IMR-90 (cell line): ENCODE results near the gene SPHK2. TPM values are rescaled to one million over a fixed set of nuclear protein-coding genes. Genes with fewer than 3 reads are reported as not detected.

ENCODE experiments used
- ATAC-seq: fragments of 200-7000 bp; cut with Tn5 transposase; 2 replicates; pipeline ENCODE4 v1.9.1; 2020; ENCODE audit warnings: low read depth, mild to moderate bottlenecking, moderate library complexity
- BruUV-seq: library from RNA; stranded (reverse); fragments of 400-500 nt; replicated peaks from 2 replicates; lab custom pipeline; 2021; lab: Mats Ljungman, UMichigan
- CTCF ChIA-PET: fragments of 300-600 bp; formaldehyde crosslinking; extraction: SDS; loops from one replicate; lab custom pipeline; 2021; ENCODE audit warnings: antibody characterized with exemption; lab: Yijun Ruan, JAX
- POLR2A ChIA-PET: fragments of 300-600 bp; sonication (Branson Sonifier 250); formaldehyde crosslinking; loops from one replicate; lab custom pipeline; 2022; ENCODE audit warnings: antibody characterized with exemption; ENCODE audit not compliant: unreplicated experiment; lab: Charles Lee
- DNase-seq: peaks from one replicate; pipeline ENCODE4 v3.0.0; 2013
- H2AFZ ChIP-seq: replicated peaks from 2 replicates; pipeline ENCODE3; 2013; ENCODE audit warnings: low read length, mild to moderate bottlenecking; ENCODE audit not compliant: poor library complexity
- H2AK5ac ChIP-seq: 2 replicates; pipeline ENCODE4 v1.6.1; 2013; ENCODE audit warnings: low read depth, low read length, inconsistent platforms
- H2AK9ac ChIP-seq: replicated peaks from 2 replicates; pipeline ENCODE3; 2013; ENCODE audit warnings: mild to moderate bottlenecking, low read depth, low read length, moderate library complexity; ENCODE audit not compliant: poor library complexity
- H2BK120ac ChIP-seq: 2 replicates; pipeline ENCODE4 v1.6.1; 2013; ENCODE audit warnings: low read depth, low read length, inconsistent platforms
- H2BK15ac ChIP-seq: 3 replicates; pipeline ENCODE4 v1.6.1; 2013; ENCODE audit warnings: low read depth, low read length, inconsistent platforms
- H2BK20ac ChIP-seq: 2 replicates; pipeline ENCODE4 v1.6.1; 2013; ENCODE audit warnings: low read depth, mild to moderate bottlenecking, inconsistent platforms, low read length, moderate library complexity
- H2BK5ac ChIP-seq: 2 replicates; pipeline ENCODE4 v1.6.1; 2013; ENCODE audit warnings: mild to moderate bottlenecking, low read depth, low read length, inconsistent platforms; ENCODE audit not compliant: poor library complexity, severe bottlenecking
- H3K14ac ChIP-seq: replicated peaks from 2 replicates; pipeline ENCODE4 v1.6.1; 2013; ENCODE audit warnings: low read depth, low read length, inconsistent platforms
- H3K18ac ChIP-seq: 2 replicates; pipeline ENCODE4 v1.6.1; 2013; ENCODE audit warnings: low read depth, low read length, control low read depth
- H3K23ac ChIP-seq: 2 replicates; pipeline ENCODE4 v1.6.1; 2013; ENCODE audit warnings: low read depth, low read length, inconsistent platforms
- H3K27ac ChIP-seq: 2 replicates; pipeline ENCODE4 v1.5.1; 2013; ENCODE audit warnings: mild to moderate bottlenecking, control low read depth, low read length; ENCODE audit not compliant: insufficient read depth
- H3K27me3 ChIP-seq: 2 replicates; pipeline ENCODE4 v1.6.1; 2013; ENCODE audit warnings: low read length; ENCODE audit not compliant: control insufficient read depth, insufficient read depth
- H3K36me3 ChIP-seq: 2 replicates; pipeline ENCODE4 v1.6.1; 2013; ENCODE audit warnings: low read length, mixed read lengths; ENCODE audit not compliant: control insufficient read depth, insufficient read depth
- H3K4ac ChIP-seq: 2 replicates; pipeline ENCODE4 v1.6.1; 2013; ENCODE audit warnings: low read depth, low read length, inconsistent platforms
- H3K4me1 ChIP-seq: 2 replicates; pipeline ENCODE4 v1.6.1; 2013; ENCODE audit warnings: low read length, mixed read lengths; ENCODE audit not compliant: control insufficient read depth, insufficient read depth
- H3K4me2 ChIP-seq: 2 replicates; pipeline ENCODE4 v1.6.1; 2013; ENCODE audit warnings: low read depth, mild to moderate bottlenecking, control low read depth, low read length, moderate library complexity
- H3K4me3 ChIP-seq: 2 replicates; pipeline ENCODE4 v1.5.1; 2013; ENCODE audit warnings: low read depth, mild to moderate bottlenecking, control low read depth, low read length, moderate library complexity; ENCODE audit not compliant: insufficient read depth
- H3K56ac ChIP-seq: 2 replicates; pipeline ENCODE4 v1.6.1; 2013; ENCODE audit warnings: low read length, inconsistent platforms; ENCODE audit not compliant: insufficient read depth; ENCODE audit errors: extremely low read depth
- H3K79me1 ChIP-seq, 2 experiments: 2 replicates each; pipeline ENCODE4 v1.6.1; 2013; ENCODE audit warnings: low read length in 2 of 2, inconsistent platforms in 1 of 2, low read depth in 1 of 2
- H3K9ac ChIP-seq: 2 replicates; pipeline ENCODE4 v1.6.1; 2013; ENCODE audit warnings: low read depth, low read length, control low read depth
- H3K9me1 ChIP-seq: 2 replicates; pipeline ENCODE4 v1.6.1; 2013; ENCODE audit warnings: low read length, inconsistent platforms; ENCODE audit not compliant: insufficient read depth
- H3K9me3 ChIP-seq: 2 replicates; pipeline ENCODE4 v1.6.1; 2013; ENCODE audit warnings: low read length; ENCODE audit not compliant: control insufficient read depth, insufficient read depth
- H4K20me1 ChIP-seq: 2 replicates; pipeline ENCODE4 v1.6.1; 2013; ENCODE audit warnings: low read length, inconsistent platforms; ENCODE audit not compliant: insufficient read depth
- H4K5ac ChIP-seq: 2 replicates; pipeline ENCODE4 v1.6.1; 2013; ENCODE audit warnings: mild to moderate bottlenecking, low read depth, low read length, control low read depth
- H4K8ac ChIP-seq, 2 experiments: 2 replicates each; pipeline ENCODE4 v1.6.1; 2013; ENCODE audit warnings: low read depth in 2 of 2, low read length in 2 of 2, control low read depth in 1 of 2, inconsistent platforms in 1 of 2
- H4K91ac ChIP-seq: 2 replicates; pipeline ENCODE4 v1.6.1; 2013; ENCODE audit warnings: low read depth, low read length, inconsistent platforms; ENCODE audit not compliant: insufficient read depth
- CEBPB ChIP-seq: IDR thresholded peaks from 2 replicates; pipeline ENCODE4 v1.6.1; 2012; ENCODE audit warnings: low read depth, low read length, improper control_type of control experiment
- CHD1 ChIP-seq: IDR thresholded peaks from 2 replicates; pipeline ENCODE4 v1.6.1; 2012; ENCODE audit warnings: low read depth, low read length, improper control_type of control experiment
- MXI1 ChIP-seq: IDR thresholded peaks from 2 replicates; pipeline ENCODE4 v1.6.1; 2012; ENCODE audit warnings: low read depth, mild to moderate bottlenecking, low read length, moderate library complexity, borderline replicate concordance
- WGBS, 2 experiments: methylation state at CpG; one replicate each; pipeline versions ENCODE4 v1.1.5 to v1.1.7; 2013; ENCODE audit warnings: missing lambda C conversion rate in 2 of 2; ENCODE audit not compliant: insufficient read length in 1 of 2; ENCODE audit errors: extremely low coverage in 2 of 2; 5-methylcytosine and 5-hydroxymethylcytosine counted together
- dilution Hi-C: fragments of 300-500 bp; cut with HindIII; formaldehyde crosslinking; loops from one replicate; pipeline ENCODE4 v1.14.3; 2018; ENCODE audit warnings: low sequenced_read_pairs; ENCODE audit not compliant: unreplicated experiment
- in situ Hi-C: fragments of 300-500 bp; cut with MboI; formaldehyde crosslinking; loops from 3 replicates; pipeline ENCODE4 v1.14.3; 2019; ENCODE audit warnings: low sequenced_read_pairs, inconsistent platforms, mixed read lengths
- intact Hi-C: fragments of 100-400 bp; cut with micrococcal nuclease; formaldehyde crosslinking; loops from 2 replicates; pipeline ENCODE4 v1.10.0; 2022
- polyA plus RNA-seq, 3 experiments: library from polyadenylated mRNA; depleted of rRNA; stranded (reverse); fragments of >200 nt; gene quantifications; 2 replicates each; pipeline ENCODE4 v1.2.3, GENCODE V29; 2012; ENCODE audit warnings: low replicate concordance in 1 of 3
- total RNA-seq: library from RNA; depleted of rRNA; stranded (reverse); fragments of >200 nt; gene quantifications from 2 replicates; pipeline ENCODE4 v1.2.3, GENCODE V29; 2012

Gene SPHK2
- total and polyA plus RNA-seq, 2 of the 4 experiments (the other 2 are of a cell fraction), result 1.6 to 9.9 TPM

GRCh38 chr19:48616491-48617056, 2.7 kb upstream of the SPHK2 start:
- H3K4me1 ChIP-seq, result peaks cover 8% of the 10 kb centered on the region
- BruUV-seq, result no TSS peak
- no peak overlapping the region for H3K4ac ChIP-seq
- peaks cover 4% of the 10 kb centered on the region for H3K9me1 ChIP-seq
- no peak overlapping the region for H3K27ac ChIP-seq
- no peak overlapping the region for H2AFZ ChIP-seq
- dilution Hi-C loops, result no loop called here
- H3K56ac ChIP-seq, result no peak overlapping the region
- H3K36me3 ChIP-seq, result peaks cover 28% of the 10 kb centered on the region
- H3K4me2 ChIP-seq, result no peak overlapping the region; the same call in 1 of the 2 replicates
- no peak overlapping the region for H3K18ac ChIP-seq
- H4K20me1 ChIP-seq, result peaks cover 53% of the 10 kb centered on the region
- H4K8ac ChIP-seq, result no peak overlapping the region
- H3K9me3 ChIP-seq, result no peaks in the 10 kb centered on the region
- DNase-seq, result no peak
- H2AK9ac ChIP-seq, result no peak overlapping the region
- H3K23ac ChIP-seq, result no peak overlapping the region
- no peak for ATAC-seq
- H3K9ac ChIP-seq, result peak overlapping the region; percentile 99; the same call in 1 of the 2 replicates
- H3K79me1 ChIP-seq, result peaks cover 16 to 47% of the 10 kb centered on the region in 2 experiments; a peak in 3 of 4 replicates
- no peak overlapping the region for H3K14ac ChIP-seq
- H4K91ac ChIP-seq, result no peak overlapping the region
- ChIA-PET POLR2A (interaction anchor here (0.6 kb wide), 1 partner anchor 355 kb away, joined by 4 read pairs; no protein-coding TSS in a partner anchor), CTCF (interaction anchor here (1.3 kb wide), 1 partner anchor 128 kb away, joined by 5 read pairs; no protein-coding TSS in a partner anchor)
- in situ Hi-C loops, result no loop called here
- H2BK15ac ChIP-seq, result no peak overlapping the region
- no peak overlapping the region for H3K4me3 ChIP-seq
- WGBS, 2 experiments, result 50% methylated on average over 1 of the region's 12 CpGs; no CpG with 5 or more reads in 1 of the 2 experiments
- no peak overlapping the region for H4K5ac ChIP-seq
- no peak overlapping the region for H2AK5ac ChIP-seq
- no peak overlapping the region for H2BK120ac ChIP-seq
- intact Hi-C loops, result no loop called here
- H2BK5ac ChIP-seq, result no peak overlapping the region
- no peak overlapping the region for H2BK20ac ChIP-seq
- TF ChIP-seq MXI1 (no peak), CEBPB (no peak), CHD1 (no peak)
- H3K27me3 ChIP-seq, result no peaks in the 10 kb centered on the region
